Calu3 (cell line): ENCODE results near the gene NKX2-8. TPM values are rescaled to one million over a fixed set of nuclear protein-coding genes. Genes with fewer than 3 reads are reported as not detected.
"Not testable (repeated sequence)": the region's sequence is repeated elsewhere in the genome, so short reads cannot be mapped to it uniquely, and the experiment has no call there.

Experiments used
- BruUV-seq: library from RNA; stranded (reverse); fragments of 400-500 nt; replicated peaks from 2 replicates; lab custom pipeline; 2021; lab: Mats Ljungman, UMichigan
- CTCF ChIA-PET: fragments of 300-600 bp; sonication (Branson Sonifier 250); formaldehyde crosslinking; loops from one replicate; lab custom pipeline; 2022; ENCODE audit warnings: antibody characterized with exemption; lab: Charles Lee
- DNase-seq: peaks from one replicate; pipeline ENCODE4 v3.0.0; 2022
- H3K27ac Mint-ChIP-seq: one replicate; pipeline ENCODE4 v1.8.0; 2022; ENCODE audit warnings: mixed read lengths; ENCODE audit not compliant: unreplicated experiment
- H3K27me3 Mint-ChIP-seq: one replicate; pipeline ENCODE4 v1.8.0; 2022; ENCODE audit warnings: mixed read lengths; ENCODE audit not compliant: unreplicated experiment
- H3K36me3 Mint-ChIP-seq: one replicate; pipeline ENCODE4 v1.8.0; 2022; ENCODE audit warnings: mild to moderate bottlenecking, moderate library complexity, mixed read lengths; ENCODE audit not compliant: insufficient read depth, unreplicated experiment
- H3K4me1 Mint-ChIP-seq: one replicate; pipeline ENCODE4 v1.8.0; 2022; ENCODE audit warnings: mild to moderate bottlenecking, low read depth, mixed read lengths; ENCODE audit not compliant: unreplicated experiment
- H3K4me3 Mint-ChIP-seq: one replicate; pipeline ENCODE4 v1.8.0; 2022; ENCODE audit warnings: mild to moderate bottlenecking, low read depth, moderate library complexity, mixed read lengths; ENCODE audit not compliant: unreplicated experiment
- H3K9me3 Mint-ChIP-seq: one replicate; pipeline ENCODE4 v1.8.0; 2022; ENCODE audit warnings: low read depth, mixed read lengths; ENCODE audit not compliant: unreplicated experiment
- CTCF ChIP-seq: fragments of 200-600 bp; IDR thresholded peaks from one replicate; pipeline ENCODE4 v1.8.0; 2022; ENCODE audit warnings: antibody characterized with exemption; ENCODE audit not compliant: unreplicated experiment
- intact Hi-C: fragments of 100-400 bp; cut with micrococcal nuclease; formaldehyde crosslinking; loops from one replicate; pipeline ENCODE4 v1.10.0; 2022; ENCODE audit not compliant: unreplicated experiment
- total RNA-seq: library from RNA; stranded (reverse); gene quantifications from 2 replicates; pipeline ENCODE4 v1.2.3, GENCODE V29; 2022

The NKX2-8 gene
- total RNA-seq, 1 experiment from 2014 or later = 1.5 TPM

DNA sequence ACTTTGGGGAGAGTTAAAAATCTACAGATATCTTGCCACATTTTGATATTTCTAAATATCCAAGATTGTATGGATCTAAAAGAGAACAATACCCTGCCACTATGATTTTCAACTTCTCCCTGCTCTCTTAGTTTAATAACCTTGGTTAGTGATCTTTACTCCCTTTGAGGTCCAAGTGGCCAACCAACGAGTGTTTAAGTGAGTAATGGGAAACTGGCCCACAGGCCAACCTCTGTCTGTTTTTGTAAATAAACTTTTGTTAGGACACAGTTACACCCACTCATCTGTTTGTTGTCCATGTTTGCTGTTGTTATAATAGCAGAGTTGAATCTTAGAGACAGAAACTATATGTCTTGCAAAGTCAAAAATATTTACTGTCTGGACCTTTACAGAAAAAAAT, 31.5 kb downstream of the NKX2-8 start:
- intact Hi-C loops = loop anchor here (5.0 to 10.0 kb wide), 4 partner anchors 391 to 674 kb away; no protein-coding TSS in a partner anchor
- H3K36me3 Mint-ChIP-seq = peaks cover 1% of the 10 kb centered on the region

DNA sequence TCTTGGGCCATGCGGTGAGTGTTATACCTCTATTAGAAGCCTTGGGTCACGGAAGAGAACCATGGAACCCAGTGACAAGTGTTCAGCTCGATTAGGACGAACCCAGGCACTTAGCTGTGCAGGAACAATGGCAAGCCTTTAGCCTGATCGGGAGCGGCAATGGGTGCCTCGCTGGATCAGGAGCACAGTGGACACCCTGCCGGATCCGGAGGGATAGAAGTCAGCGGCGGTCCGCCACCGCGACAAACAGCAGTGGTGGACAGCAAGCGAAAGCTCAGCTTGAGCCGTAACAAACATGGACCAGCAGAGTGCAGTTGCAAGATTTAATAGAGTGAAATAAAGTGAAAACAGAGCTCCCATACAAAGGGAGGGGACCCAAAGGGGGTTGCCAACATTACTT, 38.1 kb downstream of the NKX2-8 start:
- H3K36me3 Mint-ChIP-seq, intact Hi-C loops, H3K4me3 Mint-ChIP-seq, DNase-seq, H3K27ac Mint-ChIP-seq, H3K4me1 Mint-ChIP-seq, BruUV-seq, H3K9me3 Mint-ChIP-seq, CTCF ChIA-PET: not testable (repeated sequence)
- peaks cover 13% of the 10 kb centered on the region for H3K27me3 Mint-ChIP-seq

More for the DNA sequence above, 31.5 kb downstream of the NKX2-8 start:
- no TSS peak for BruUV-seq
- TF ChIP-seq CTCF = no peak
- Mint-ChIP-seq H3K9me3 (no peaks in the 10 kb centered on the region), H3K4me3 (no peak overlapping the region), H3K4me1 (no peaks in the 10 kb centered on the region), H3K27me3 (no peaks in the 10 kb centered on the region), H3K27ac (no peak overlapping the region)
- no peak for DNase-seq
- CTCF ChIA-PET = interaction anchor here (0.8 kb wide), 1 partner anchor 54 kb away, joined by 3 read pairs; no protein-coding TSS in a partner anchor

DNA sequence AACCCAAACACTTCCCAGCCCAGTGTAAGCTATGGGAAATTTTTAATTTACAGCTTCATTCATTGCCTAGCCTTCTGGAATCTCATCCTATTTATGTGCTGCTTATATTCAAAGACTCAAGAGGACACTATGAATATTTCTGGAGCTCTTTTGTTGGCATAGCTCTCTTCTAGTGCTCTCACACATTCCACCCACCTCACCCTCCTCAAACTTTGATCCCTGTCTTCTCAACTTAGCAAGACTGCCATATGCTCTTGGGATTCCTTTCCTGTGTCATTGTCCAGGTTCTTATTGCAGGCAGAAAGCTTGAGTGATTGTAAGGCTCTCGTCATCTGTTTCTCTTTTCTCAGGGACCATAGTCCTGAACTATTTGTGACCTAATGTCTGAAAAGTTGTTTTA, 44.4 kb downstream of the NKX2-8 start:
- no peak for DNase-seq
- H3K36me3 Mint-ChIP-seq = no peaks in the 10 kb centered on the region
- CTCF ChIA-PET = interaction anchor here (0.6 kb wide), 1 partner anchor 17 kb away, joined by 3 read pairs; no protein-coding TSS in a partner anchor
- intact Hi-C loops = no loop called here
- TF ChIP-seq CTCF = no peak
- H3K27ac Mint-ChIP-seq = no peak overlapping the region
- no TSS peak for BruUV-seq
- no peaks in the 10 kb centered on the region for H3K4me1 Mint-ChIP-seq
- H3K27me3 Mint-ChIP-seq = peaks cover 60% of the 10 kb centered on the region
- H3K9me3 Mint-ChIP-seq = peaks cover 7% of the 10 kb centered on the region
- no peak overlapping the region for H3K4me3 Mint-ChIP-seq

Other genes starting within 250 kb of the NKX2-8 start
- gene NKX2-1, start 62.4 kb downstream of the NKX2-8 start, total RNA-seq = not detected in 2 replicates
- 4.5 and 5.3 TPM in 2 replicates for gene PAX9, start 79.2 kb upstream of the NKX2-8 start, total RNA-seq